PC-9 (cell line): ENCODE measurements around the gene MTOR.

ENCODE experiments used
- EZH2 ChIP-seq: fragments of 200-600 bp; sonication (generic); IDR thresholded peaks from 2 replicates; pipeline ENCODE4 v1.8.0; 2017; ENCODE audit warnings: antibody characterized with exemption, low read depth
- TF ChIP-seq, protein P1 (sequence below): fragments of 200-600 bp; sonication (generic); conservative IDR thresholded peaks from 2 replicates; pipeline ENCODE4 v1.6.1; 2017; ENCODE audit warnings: mixed run types, antibody characterized with exemption, mild to moderate bottlenecking, moderate library complexity

DNA sequence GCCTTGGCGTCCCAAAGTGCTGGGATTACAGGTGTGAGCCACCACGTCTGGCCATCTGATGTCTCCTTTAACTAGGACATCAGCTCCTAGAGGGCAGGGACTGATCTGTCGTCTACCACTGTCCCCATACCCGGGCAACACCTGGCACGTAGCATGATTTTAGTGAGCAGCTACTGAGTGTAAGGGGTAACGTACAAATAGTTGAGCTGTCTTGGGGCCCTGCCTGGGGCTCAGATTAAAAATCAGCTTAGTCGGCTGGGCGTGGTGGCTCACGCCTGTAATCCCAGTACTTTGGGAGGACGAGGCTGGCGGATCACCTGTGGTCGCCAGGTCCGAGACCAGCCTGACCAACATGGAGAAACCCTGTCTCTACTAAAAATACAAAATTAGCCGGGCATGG lies 204.3 kb downstream of the MTOR start:
- TF ChIP-seq, protein P1, sequence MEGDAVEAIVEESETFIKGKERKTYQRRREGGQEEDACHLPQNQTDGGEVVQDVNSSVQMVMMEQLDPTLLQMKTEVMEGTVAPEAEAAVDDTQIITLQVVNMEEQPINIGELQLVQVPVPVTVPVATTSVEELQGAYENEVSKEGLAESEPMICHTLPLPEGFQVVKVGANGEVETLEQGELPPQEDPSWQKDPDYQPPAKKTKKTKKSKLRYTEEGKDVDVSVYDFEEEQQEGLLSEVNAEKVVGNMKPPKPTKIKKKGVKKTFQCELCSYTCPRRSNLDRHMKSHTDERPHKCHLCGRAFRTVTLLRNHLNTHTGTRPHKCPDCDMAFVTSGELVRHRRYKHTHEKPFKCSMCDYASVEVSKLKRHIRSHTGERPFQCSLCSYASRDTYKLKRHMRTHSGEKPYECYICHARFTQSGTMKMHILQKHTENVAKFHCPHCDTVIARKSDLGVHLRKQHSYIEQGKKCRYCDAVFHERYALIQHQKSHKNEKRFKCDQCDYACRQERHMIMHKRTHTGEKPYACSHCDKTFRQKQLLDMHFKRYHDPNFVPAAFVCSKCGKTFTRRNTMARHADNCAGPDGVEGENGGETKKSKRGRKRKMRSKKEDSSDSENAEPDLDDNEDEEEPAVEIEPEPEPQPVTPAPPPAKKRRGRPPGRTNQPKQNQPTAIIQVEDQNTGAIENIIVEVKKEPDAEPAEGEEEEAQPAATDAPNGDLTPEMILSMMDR, result no peak
- no peak for TF ChIP-seq EZH2
